ENCODE measurements around the gene UBALD1.
A peak's percentile ranks its signal among the peaks of the same experiment; 100 is the strongest.

The UBALD1 gene

GRCh38 chr16:4616047-4616811, 1.5 kb upstream of the UBALD1 start:
- peak; percentile 100 for DNase-seq (ENCODE audit: low spot score)

GRCh38 chr16:4615384-4616046, 827 bp upstream of the UBALD1 start:
- no peak for DNase-seq (ENCODE audit: low spot score)

- no peak for DNase-seq (ENCODE audit: low spot score)
These were observed 785 bp downstream of the UBALD1 start for GRCh38 chr16:4613636-4614570.

- DNase-seq (ENCODE audit: low spot score): no peak
These were observed 1.6 kb downstream of the UBALD1 start for GRCh38 chr16:4612977-4613635.

GRCh38 chr16:4612474-4612931, 2.2 kb downstream of the UBALD1 start:
- DNase-seq (ENCODE audit: low spot score): no peak

- no peak for DNase-seq (ENCODE audit: low spot score)
These were observed 3.2 kb downstream of the UBALD1 start for GRCh38 chr16:4611337-4612021.

- no peak for DNase-seq (ENCODE audit: low spot score)
These were observed 4.4 kb downstream of the UBALD1 start for GRCh38 chr16:4610011-4611005.

GRCh38 chr16:4609200-4610010, 5.3 kb downstream of the UBALD1 start:
- DNase-seq (ENCODE audit: low spot score): no peak

GRCh38 chr16:4608704-4608980, 6.0 kb downstream of the UBALD1 start:
- no peak for DNase-seq (ENCODE audit: low spot score)

GRCh38 chr16:4607841-4608703, 6.6 kb downstream of the UBALD1 start:
- DNase-seq (ENCODE audit: low spot score): no peak

GRCh38 chr16:4606354-4606753, 8.3 kb downstream of the UBALD1 start:
- DNase-seq (ENCODE audit: low spot score): no peak

- no peak for DNase-seq (ENCODE audit: low spot score)
These were observed 10.3 kb downstream of the UBALD1 start for GRCh38 chr16:4604401-4604800.

GRCh38 chr16:4603624-4604170, 11.0 kb downstream of the UBALD1 start:
- no peak for DNase-seq (ENCODE audit: low spot score)

GRCh38 chr16:4602331-4602730, 12.4 kb downstream of the UBALD1 start:
- DNase-seq (ENCODE audit: low spot score): no peak

GRCh38 chr16:4601864-4602186, 12.9 kb downstream of the UBALD1 start:
- no peak for DNase-seq (ENCODE audit: low spot score)

GRCh38 chr16:4601036-4601863, 13.4 kb downstream of the UBALD1 start:
- peak; percentile 57 for DNase-seq (ENCODE audit: low spot score)

- DNase-seq (ENCODE audit: low spot score): no peak
These were observed 15.1 kb downstream of the UBALD1 start for GRCh38 chr16:4599545-4599944.

Measured in Ammon's horn (tissue), 1 donor.